IMR-90 (cell line): ENCODE data around the gene ACKR2.

Experiments
- FOS ChIP-seq: fragments of 150-350 bp; IDR thresholded peaks from 2 replicates; pipeline ENCODE4 v1.6.1; 2016; ENCODE audit warnings: low read depth, low read length
- POLR2A ChIP-seq: IDR thresholded peaks from 2 replicates; pipeline ENCODE4 v1.6.1; 2012; ENCODE audit warnings: mild to moderate bottlenecking, low read depth, low read length
- RFX5 ChIP-seq: IDR thresholded peaks from 2 replicates; pipeline ENCODE4 v1.8.0; 2012; ENCODE audit warnings: low read depth, mild to moderate bottlenecking, low read length, moderate library complexity
- TF ChIP-seq, protein P1 (sequence below): conservative IDR thresholded peaks from 2 replicates; pipeline ENCODE4 v1.5.1; 2012; ENCODE audit warnings: mild to moderate bottlenecking, low read depth, low read length, improper control_type of control experiment

DNA sequence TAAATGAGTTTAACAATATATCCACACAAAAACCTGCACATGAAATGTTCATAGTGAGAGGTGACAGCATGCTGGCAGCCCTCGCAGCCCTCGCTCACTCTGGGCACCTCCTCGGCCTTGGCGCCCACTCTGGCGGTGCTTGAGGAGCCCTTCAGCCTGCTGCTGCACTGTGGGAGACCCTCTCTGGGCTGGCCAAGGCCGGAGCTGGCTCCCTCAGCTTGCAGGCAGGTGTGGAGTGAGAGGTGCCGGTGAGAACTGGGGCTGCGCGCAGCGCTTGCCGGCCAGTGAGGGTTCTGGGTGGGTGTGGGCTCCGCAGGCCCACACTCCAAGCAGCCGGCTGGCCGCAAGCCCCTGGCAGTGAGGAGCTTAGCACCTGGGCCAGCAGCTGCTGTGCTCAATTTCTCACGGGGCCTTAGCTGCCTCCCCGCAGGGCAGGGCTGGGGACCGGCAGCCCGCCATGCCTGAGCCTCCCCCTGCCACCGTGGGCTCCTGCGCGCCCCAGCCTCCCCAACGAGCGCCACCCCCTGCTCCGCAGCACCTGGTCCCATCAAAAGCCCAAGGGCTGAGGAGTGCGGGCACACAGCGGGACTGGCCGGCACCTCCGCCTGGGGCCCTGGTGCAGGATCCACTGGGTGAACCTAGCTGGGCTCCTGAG lies 39.6 kb upstream of the ACKR2 start:
- TF ChIP-seq, protein P1, sequence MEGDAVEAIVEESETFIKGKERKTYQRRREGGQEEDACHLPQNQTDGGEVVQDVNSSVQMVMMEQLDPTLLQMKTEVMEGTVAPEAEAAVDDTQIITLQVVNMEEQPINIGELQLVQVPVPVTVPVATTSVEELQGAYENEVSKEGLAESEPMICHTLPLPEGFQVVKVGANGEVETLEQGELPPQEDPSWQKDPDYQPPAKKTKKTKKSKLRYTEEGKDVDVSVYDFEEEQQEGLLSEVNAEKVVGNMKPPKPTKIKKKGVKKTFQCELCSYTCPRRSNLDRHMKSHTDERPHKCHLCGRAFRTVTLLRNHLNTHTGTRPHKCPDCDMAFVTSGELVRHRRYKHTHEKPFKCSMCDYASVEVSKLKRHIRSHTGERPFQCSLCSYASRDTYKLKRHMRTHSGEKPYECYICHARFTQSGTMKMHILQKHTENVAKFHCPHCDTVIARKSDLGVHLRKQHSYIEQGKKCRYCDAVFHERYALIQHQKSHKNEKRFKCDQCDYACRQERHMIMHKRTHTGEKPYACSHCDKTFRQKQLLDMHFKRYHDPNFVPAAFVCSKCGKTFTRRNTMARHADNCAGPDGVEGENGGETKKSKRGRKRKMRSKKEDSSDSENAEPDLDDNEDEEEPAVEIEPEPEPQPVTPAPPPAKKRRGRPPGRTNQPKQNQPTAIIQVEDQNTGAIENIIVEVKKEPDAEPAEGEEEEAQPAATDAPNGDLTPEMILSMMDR, result no peak
- TF ChIP-seq POLR2A (no peak), RFX5 (no peak), FOS (no peak)
